Measurements from ENCODE around the gene PLG. TPM values are rescaled to one million over a fixed set of nuclear protein-coding genes. Genes with fewer than 3 reads are reported as not detected.

PLG gene
- total RNA-seq, 2 donors from 2014 or later = not detected

DNA sequence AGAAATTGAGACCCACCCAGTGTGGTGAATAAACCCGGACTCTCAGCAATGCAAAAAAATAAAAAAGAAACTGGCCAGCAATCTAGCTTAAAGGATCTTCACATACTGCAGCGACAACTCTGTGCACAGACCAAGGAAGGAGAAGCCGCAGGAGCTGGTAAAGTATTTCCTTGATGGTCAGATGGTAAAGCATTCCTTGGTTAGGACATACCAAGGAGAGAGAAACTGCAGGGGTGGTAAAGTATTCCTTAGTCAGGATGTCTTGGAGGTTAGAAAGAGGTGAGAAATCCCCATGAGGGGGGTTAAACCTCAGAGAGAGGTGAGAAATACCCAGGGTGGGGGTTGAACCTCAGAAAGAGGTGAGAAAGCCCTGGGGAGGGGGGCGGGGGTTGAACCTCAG is 86.8 kb downstream of the PLG start:
- TF ChIP-seq, protein P1, sequence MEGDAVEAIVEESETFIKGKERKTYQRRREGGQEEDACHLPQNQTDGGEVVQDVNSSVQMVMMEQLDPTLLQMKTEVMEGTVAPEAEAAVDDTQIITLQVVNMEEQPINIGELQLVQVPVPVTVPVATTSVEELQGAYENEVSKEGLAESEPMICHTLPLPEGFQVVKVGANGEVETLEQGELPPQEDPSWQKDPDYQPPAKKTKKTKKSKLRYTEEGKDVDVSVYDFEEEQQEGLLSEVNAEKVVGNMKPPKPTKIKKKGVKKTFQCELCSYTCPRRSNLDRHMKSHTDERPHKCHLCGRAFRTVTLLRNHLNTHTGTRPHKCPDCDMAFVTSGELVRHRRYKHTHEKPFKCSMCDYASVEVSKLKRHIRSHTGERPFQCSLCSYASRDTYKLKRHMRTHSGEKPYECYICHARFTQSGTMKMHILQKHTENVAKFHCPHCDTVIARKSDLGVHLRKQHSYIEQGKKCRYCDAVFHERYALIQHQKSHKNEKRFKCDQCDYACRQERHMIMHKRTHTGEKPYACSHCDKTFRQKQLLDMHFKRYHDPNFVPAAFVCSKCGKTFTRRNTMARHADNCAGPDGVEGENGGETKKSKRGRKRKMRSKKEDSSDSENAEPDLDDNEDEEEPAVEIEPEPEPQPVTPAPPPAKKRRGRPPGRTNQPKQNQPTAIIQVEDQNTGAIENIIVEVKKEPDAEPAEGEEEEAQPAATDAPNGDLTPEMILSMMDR (IDR thresholded peaks at IDR 0.05) = no peak
- no peak for TF ChIP-seq POLR2A (IDR thresholded peaks at IDR 0.05)
- no peaks in the 10 kb centered on the region for H3K9me3 ChIP-seq
- H3K4me1 ChIP-seq = no peaks in the 10 kb centered on the region
- no peaks in the 10 kb centered on the region for H3K36me3 ChIP-seq (replicated peaks in 1 of 2; ENCODE audit: insufficient read depth in 1 of 2, low read depth in 2 of 2)
- 60 to 66% methylated on average over 4 of the region's 4 CpGs for WGBS, 2 donors
- no peak overlapping the region for H3K4me3 ChIP-seq
- intact Hi-C loops (cut with DNase I) = no loop called here
- ATAC-seq (no peak), DNase-seq (no peak)
- H3K27ac ChIP-seq = no peak overlapping the region
- no peaks in the 10 kb centered on the region for H3K27me3 ChIP-seq

DNA sequence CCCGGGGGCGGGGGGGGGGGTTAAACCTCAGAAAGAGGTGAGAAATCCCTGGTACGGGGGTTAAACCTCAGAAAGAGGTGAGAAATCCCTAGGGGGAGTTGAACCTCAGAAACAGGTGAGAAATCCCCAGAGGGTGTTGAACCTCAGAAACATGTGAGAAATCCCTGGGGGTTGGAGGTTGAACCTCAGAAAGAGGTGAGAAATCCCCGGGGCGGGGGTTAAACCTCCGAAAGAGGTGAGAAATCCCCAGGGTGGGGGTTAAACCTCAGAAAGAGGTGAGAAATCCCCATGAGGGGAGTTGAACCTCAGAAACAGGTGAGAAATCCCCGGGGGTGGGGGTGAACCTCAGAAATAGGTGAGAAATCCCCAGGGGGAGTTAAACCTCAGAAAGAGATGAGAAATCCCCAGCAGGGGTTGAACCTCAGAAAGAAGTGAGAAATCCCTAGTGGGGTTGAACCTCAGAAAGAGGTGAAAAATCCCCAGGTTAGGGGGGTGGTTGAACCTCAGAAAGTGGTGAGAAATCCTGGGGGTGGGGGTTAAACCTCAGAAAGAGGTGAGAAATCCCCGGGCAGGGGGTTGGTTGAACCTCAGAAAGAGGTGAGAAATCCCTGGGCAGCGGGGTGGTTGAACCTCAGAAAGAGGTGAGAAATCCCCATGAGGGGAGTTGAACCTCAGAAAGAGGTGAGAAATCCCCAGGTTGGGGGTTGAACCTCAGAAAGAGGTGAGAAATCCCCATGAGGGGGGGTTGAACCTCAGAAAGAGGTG is 87.4 kb downstream of the PLG start:
- DNase-seq = no peak
- TF ChIP-seq POLR2A (IDR thresholded peaks at IDR 0.05) = no peak
- TF ChIP-seq, protein P1 (IDR thresholded peaks at IDR 0.05) = no peak
- Histone ChIP-seq H3K27ac (no peak overlapping the region), H3K4me3 (no peak overlapping the region), H3K36me3 (replicated peaks in 1 of 2; ENCODE audit: insufficient read depth in 1 of 2, low read depth in 2 of 2) (no peaks in the 10 kb centered on the region), H3K4me1 (no peaks in the 10 kb centered on the region), H3K27me3 (no peaks in the 10 kb centered on the region), H3K9me3 (no peaks in the 10 kb centered on the region)
- WGBS, 2 donors = 63 to 68% methylated on average over 9 of the region's 9 CpGs
- intact Hi-C loops (cut with DNase I) = no loop called here
- ATAC-seq = no peak

- no peak for DNase-seq
- TF ChIP-seq, protein P1 (IDR thresholded peaks at IDR 0.05) = no peak
- no peak for TF ChIP-seq POLR2A (IDR thresholded peaks at IDR 0.05)
- no peaks in the 10 kb centered on the region for H3K27me3 ChIP-seq
- H3K9me3 ChIP-seq = no peaks in the 10 kb centered on the region
- H3K27ac ChIP-seq = no peak overlapping the region
- H3K4me3 ChIP-seq = no peak overlapping the region
- no peaks in the 10 kb centered on the region for H3K36me3 ChIP-seq (replicated peaks in 1 of 2; ENCODE audit: insufficient read depth in 1 of 2, low read depth in 2 of 2)
- intact Hi-C loops (cut with DNase I) = no loop called here
- 50 to 53% methylated on average over 7 of the region's 7 CpGs for WGBS, 2 donors
- H3K4me1 ChIP-seq = no peaks in the 10 kb centered on the region
- no peak for ATAC-seq
Measured at GRCh38 chr6:160790028-160790792, 88.2 kb downstream of the PLG start.

GRCh38 chr6:160791459-160791858 is 89.4 kb downstream of the PLG start:
- no peak overlapping the region for H3K27ac ChIP-seq
- TF ChIP-seq, protein P1 (IDR thresholded peaks at IDR 0.05) = no peak
- TF ChIP-seq POLR2A (IDR thresholded peaks at IDR 0.05) = no peak
- H3K36me3 ChIP-seq (replicated peaks in 1 of 2; ENCODE audit: insufficient read depth in 1 of 2, low read depth in 2 of 2) = no peaks in the 10 kb centered on the region
- DNase-seq (no peak), ATAC-seq (no peak)
- no peaks in the 10 kb centered on the region for H3K27me3 ChIP-seq
- H3K9me3 ChIP-seq = no peaks in the 10 kb centered on the region
- H3K4me3 ChIP-seq = no peak overlapping the region
- no peaks in the 10 kb centered on the region for H3K4me1 ChIP-seq
- intact Hi-C loops (cut with DNase I) = no loop called here
- WGBS, 2 donors = 78 to 85% methylated on average over 6 of the region's 6 CpGs
